Measurements from ENCODE around the gene BICDL2.

GRCh38 chr16:3046641-3047386 is 10.1 kb upstream of the BICDL2 start:
- TF ChIP-seq POLR2A (IDR thresholded peaks at IDR 0.05; ENCODE audit: low read length) (no peak), GATA1 (IDR thresholded peaks at IDR 0.05; ENCODE audit: low read depth, low read length) (no peak)
